Ureter (tissue), 1 donor: ENCODE results near the gene ADO. TPM values are rescaled to one million over a fixed set of nuclear protein-coding genes. Genes with fewer than 3 reads are reported as not detected.
A peak's percentile ranks its signal among the peaks of the same experiment; 100 is the strongest.

Experiments used
- DNase-seq: peaks from one replicate; pipeline ENCODE4 v3.0.0-alpha.2; 2020; ENCODE audit warnings: low spot score
- total RNA-seq: library from RNA; stranded (reverse); gene quantifications from one replicate; pipeline ENCODE4 v1.2.4, GENCODE V29; 2023
- donor health status: DM: yes; HTN: yes; CAD: no.

The ADO gene
- total RNA-seq, 1 donor from 2014 or later = 18.5 TPM

DNA sequence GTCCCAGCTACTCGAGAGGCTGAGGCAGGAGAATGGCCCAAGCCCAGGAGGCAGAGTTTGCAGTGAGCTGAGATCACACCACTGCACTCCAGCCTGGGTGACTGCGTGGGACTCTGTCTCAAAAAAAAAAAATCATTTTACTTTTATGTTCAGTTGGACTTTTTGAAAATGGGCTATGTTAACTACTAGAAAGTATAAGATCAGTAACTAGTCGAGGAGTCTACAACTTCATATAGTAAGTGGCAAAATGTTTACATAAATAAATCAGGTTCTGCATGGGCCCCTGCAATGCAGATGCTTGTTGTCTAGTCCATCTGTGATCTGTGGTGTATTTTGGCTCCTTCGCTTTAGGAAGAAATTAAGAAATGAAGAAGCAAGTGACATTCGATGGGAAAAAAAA is 12.3 kb upstream of the ADO start:
- DNase-seq = no peak

DNA sequence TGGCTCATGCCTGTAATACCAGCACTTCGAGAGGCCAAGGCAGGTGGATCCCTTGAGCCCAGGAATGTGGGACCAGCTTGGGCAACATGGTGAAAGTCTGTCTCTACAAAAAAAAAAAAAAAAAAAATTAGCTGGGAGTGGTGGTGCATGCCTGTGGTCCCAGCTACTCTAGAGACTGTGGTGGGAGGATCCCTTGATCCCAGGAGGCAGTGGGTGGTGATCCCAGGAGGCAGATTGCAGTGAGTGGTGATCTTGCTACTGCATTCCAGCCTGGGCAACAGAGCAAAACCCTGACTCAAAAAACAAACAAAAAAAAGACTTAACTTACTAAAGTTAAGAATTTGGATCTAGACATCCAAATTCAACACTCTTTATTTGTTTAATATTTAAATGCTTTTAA is 10.2 kb upstream of the ADO start:
- DNase-seq = no peak

DNA sequence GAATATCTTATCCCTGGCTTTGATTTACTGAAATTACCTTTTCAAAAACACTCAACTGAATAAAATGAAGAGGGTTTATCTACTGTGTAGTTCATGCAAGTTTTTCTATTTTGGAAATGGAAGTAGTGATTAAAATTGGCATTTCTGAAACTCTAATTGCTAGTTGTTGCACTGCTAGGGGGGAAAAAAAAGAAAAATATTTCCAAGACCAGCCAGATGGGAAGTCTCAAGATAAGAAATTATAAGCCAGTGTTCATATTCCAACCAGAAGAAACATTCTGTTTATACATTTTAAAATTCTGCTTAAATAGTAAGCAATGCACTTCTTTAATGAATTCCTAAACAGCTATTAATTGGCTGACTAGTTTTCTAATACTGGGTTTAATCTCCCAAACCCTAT is 9.4 kb upstream of the ADO start:
- no peak for DNase-seq

DNA sequence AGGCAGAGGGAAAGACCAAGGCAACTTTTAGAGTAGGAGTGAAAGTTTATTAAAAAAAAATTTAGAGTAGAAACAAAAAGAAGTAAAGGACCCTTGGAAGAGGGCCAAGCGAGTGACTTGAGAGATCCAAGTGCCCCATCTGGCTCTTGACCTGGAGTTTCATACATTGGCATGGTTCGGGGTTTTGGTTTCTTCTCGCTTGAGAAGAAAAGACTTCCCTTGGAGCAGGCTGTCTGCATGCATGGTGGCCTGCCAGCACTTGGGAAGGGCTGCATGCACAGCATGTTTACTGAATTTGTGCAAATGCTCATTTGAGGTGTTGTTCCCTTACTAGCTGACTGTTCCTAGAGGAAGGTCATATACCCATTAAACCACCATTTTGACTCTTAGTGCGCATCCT is 8.8 kb upstream of the ADO start:
- no peak for DNase-seq

DNA sequence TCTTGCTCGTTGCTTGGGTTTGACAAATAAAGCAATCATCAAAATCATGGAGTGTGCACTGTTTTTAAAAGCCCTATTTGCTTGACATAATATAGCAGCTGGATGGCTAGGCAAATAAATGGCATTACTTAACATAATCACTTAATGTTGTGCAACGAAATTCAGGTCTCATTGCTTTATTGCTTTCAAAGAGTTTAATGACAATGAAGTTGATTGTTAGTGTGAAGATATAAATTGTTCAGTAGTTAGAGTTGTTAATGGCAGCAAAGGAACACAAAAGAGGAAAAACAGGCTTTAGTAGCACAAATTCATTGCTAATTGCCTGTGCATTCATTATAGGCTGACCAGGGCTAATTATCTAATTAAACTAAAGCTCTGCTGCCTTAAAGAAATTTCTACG is 7.6 kb upstream of the ADO start:
- no peak for DNase-seq

DNA sequence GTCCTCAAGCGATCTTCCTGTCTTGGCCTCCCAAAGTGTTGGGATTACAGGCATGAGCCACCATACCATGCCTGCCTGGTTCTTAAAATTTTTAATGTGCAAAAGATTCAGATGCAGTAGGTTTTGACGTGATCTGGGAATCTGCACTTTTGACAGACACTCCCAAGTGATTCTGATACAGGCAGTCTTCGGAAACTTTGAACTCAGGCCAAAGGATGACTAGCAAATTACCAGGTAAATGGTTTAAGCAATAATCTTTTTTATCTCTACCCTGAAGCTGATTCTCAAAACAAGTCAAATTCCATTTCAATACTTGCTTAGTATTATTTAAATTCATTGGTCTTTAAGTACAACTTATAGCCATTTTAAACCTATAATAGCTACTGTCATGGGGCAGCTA is 2.6 kb upstream of the ADO start:
- DNase-seq = no peak

DNA sequence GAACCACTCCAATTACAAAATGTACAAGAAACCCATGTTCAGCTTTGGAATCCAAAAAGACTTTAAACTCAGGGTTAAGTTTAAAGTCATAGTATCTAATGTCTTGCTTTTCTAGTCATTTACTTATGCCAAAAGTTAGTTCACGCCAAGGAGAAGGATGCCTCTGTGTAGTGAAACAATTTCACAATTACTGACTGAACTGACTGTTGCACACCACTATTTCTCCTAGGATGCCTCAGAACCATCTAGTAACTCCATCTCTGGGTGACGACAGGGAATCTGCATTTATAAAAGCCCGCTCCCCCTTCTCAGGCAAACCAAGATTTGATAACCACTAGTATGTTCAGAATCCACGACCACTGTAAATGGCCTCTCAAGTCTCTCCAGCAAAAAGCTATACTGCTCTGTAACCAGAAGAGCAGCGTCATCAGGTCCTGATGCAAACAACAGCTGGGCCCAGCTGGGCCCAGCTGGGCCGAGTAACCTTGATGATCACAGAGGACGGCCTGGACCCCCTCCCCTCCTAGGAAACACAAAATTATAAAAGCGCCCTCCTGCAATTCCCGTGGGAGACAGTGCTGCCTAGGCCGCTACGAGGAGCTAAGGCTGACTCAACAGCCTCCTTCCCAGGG is 680 bp upstream of the ADO start:
- DNase-seq = no peak

DNA sequence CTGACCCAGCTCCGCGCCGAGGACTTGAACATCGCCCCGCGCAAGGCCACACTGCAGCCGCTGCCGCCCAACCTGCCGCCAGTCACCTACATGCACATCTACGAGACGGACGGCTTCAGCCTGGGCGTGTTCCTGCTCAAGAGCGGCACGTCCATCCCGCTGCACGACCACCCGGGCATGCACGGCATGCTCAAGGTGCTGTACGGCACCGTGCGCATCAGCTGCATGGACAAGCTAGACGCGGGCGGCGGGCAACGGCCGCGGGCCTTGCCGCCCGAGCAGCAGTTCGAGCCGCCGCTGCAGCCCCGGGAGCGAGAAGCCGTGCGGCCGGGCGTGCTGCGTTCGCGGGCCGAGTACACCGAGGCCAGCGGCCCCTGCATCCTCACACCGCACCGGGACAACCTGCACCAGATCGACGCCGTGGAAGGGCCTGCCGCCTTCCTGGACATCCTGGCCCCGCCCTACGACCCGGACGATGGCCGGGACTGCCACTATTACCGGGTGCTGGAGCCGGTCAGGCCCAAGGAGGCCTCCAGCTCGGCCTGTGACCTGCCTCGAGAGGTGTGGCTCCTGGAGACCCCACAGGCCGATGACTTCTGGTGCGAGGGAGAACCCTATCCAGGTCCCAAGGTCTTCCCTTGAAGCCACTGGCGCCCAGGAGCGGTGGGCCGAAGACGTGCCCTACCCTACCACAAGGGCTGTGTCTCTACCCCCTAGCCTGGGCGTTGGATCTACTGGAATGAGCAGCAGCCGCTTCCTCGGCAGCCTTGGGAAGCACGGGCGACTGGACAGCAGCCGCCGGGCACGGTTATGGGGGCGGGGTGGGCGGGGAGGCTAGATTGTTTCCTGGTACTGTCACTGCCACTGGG is 945 bp downstream of the ADO start:
- DNase-seq = peak; percentile 50

DNA sequence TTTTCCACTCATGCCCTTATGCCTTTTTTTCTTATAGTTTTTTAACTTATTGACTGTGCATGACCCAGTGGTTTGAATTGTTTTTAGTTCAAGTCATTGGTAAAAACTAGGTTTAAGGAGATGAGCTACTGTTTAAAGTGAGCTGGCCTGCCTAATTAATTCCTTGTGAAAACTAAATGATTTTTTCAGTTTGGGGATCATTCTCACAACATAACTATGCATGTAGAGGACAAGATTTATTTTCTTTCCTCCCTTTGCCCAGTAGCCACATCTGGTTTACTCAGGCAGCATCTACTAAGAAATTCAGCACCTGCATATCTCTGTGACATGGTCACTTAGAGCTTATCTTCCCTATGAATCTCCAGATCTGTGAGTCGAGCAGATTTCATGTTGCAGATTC is 1.7 kb downstream of the ADO start:
- no peak for DNase-seq

DNA sequence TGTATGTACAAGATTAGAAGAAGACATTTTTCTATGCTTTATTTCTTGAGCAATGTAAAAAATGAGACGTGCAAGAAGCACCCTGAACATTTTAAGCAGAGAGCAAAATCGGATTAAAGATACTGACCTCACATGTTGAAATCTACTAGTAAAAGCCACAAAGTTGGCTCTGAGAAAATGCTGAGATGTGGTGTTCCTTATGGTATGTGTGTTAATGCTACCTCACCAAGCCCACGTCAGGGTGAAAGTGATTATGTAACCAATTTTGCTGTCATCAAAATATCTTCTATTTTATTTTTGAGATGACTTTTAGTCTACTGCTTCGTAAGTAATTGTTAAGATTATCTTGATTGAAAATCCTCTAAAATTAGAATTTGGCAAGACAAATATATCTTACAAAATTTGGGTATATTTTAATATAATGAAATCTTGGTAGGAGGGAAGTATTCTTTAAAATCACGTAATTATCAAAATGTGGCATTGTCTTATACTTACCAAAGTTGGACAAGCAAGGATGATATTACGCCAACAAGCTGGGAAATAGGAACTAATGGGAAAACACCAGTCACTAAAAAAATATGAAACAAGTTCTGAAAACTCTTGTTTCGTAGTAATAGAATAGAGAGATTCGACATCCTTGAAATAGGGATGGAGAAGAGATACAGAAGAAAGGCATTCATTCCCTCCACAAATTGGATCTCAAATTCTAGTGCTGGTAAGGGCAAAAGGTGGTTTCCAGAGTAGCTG is 5.8 kb downstream of the ADO start:
- no peak for DNase-seq

DNA sequence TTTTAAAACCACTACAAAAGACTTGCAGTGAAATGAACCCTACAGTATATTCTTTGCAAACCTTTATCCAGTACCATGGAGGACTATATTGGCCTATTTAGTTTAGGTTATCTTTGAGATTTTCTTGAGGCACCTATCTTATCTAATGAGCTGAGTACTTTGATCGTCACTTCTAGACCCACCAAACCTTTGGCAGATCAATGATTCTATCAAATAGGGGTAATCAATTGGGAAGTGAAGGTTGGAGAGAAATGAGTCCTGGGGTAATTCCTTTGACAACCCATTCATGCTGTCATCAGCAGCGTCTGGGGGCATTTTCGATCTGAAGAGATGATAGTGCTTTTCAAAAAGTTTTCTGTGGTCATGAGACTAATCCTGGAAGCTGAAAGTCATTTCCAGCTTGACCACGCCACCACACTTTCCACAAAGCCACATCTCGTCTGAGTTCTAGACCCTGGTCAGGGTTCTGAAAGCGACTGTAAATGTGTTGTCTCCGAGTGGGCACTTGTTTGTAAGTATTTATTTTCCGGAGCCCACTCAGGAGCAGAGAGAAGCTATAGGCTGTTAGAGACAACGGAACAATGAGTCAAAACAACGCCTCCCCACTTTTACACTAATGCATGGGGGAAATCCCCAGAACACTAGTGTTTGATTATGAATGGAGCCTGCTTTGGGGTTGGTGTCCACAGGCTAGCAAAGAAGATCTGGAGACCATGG is 6.8 kb downstream of the ADO start:
- DNase-seq = no peak

DNA sequence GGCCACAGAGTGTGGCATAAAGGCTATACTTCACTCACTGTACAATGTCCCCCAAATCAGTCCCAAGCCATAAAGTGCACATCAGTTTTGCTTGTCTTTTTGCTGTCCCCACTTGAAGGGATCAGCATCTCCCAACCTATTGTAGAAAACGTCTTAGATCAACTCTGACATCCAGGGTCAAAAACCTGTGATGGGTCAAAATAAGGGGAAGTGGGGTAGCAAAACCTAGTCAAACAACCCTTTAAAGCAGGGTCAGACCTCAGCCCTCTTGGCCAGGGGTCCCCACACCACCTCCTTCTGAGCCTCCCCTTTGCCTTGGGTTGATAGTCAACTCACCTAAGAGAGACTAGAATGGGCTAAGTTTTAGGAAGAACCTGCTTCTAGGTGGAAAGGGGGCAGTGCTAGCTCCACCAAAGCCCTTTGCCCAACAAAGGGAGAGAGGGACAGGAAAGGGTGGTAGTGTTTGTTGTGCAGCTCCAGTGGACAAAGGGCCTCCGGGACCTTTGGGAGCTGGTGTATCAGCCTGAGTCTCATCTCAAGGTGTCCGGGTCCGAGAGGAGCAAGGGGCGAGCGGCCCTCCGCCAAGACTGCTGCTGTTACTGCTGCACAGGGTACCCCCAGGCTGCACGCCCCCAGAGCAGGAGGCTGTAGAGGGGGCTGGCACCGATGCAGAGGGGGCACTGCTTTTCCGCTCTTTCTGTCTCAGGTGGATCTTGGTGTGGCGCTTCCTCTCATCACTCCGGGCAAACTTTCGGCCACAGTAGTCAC is 8.3 kb downstream of the ADO start:
- DNase-seq = no peak

DNA sequence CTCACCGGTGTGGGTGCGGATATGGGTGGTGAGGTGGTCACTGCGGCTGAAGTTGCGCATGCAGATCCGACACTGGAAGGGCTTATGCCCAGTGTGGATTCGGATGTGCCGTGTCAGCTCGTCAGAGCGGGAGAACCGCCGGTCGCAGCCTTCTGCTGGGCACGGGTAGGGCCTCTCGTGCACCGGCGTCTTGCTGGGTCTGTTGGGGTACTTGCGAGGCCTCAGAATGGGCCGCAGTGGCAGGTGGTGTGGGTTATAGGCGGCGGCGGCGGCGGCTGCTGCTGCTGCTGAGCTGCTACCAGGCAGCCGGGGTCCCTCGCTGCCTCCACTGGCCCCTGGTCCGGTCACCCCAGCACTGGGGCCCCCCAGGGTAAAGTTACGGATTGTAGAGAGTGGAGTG is 8.9 kb downstream of the ADO start:
- no peak for DNase-seq

DNA sequence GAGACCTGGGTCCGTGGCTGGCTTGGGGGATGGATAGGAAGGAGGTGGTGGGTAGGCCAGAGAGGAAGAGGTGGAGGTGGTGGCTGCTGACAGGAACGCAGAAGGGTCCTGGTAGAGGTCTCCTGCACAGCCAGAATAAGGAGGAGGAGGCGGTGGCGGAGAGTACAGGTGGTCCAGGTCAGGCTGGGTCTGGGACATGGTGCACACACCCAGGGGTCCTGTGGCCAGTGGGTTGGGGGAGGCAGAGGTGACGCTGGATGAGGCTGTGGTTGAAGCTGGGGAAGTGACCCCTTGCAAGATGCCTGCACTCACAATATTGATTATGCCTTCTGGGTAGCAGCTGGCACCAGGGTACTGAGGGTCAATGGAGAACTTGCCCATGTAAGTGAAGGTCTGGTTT is 9.5 kb downstream of the ADO start:
- no peak for DNase-seq

DNA sequence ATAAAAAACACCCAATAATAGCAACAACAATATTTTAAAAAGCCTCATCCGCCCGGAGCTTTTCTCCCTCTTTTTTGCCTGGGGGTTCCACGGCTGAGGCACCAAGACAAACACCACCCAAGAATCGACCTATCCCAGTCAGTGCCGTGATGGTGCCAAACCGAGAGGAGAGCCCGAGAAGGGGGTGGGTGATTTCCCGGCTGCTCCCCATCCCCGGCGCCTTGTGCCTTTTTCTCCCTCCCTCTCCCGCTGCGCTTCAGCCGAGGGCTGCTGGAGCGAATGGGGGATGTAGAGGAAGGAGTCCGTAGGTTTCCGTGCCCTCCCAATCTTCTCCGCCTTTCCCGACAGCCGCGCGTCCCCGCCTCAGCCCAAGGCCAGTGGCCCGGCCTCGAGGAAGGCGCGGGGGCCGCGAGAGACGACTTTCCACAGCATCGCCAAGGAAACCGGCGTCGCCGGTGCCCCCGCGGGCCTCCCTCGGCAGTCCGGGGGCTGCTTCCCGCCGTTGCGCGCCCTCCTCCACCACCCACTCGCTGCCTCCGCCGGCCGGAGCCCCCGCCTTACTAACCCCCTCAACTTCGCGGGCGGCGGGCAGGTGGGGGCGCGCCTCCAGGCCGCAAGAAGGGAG is 10.3 kb downstream of the ADO start:
- no peak for DNase-seq

DNA sequence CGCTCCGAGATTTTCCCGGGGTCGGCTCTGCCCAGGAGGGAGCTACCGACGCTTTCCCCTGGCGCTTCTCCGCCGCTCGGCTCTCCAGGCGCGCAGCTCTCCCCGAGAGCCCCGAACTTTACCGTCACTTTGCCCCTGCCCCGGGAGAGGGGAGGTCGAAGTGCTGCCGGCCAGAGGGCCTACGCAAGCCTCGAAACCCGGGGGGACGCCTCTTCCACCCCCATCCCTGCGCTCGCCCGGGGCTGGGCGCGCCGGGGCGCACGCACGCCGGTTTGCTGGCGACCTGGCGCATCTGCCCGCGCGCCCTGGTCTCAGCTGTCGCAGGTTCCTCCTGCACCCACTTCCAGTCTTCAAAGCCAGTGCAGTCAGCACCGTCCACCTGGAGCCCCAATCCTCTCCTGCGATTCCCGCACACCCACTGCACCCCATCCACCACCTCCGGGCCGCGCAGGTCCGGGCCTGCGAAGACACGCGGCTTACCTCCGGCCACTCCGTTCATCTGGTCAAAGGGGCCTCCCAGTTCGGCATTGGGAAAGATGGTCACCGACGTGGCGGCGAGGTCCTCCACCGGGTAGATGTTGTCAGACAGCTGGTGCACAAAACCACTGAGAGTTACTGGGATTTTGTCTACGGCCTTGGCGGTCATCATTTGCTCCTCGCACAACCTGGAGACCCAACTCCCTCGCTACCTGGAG is 11.0 kb downstream of the ADO start:
- peak; percentile 44 for DNase-seq

DNA sequence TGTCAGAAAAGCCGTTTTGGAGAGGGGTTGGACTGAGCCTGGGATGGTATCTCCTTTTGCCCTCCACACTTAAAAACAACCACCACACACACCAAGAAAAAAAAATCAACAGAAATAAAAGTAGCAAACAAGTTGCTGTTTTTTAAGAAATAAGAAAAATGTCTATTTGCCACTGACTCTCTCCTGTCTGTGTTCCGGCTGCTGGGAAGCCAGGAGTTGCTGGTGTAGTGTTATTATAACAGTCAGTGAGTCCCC is 11.5 kb downstream of the ADO start:
- DNase-seq = no peak

DNA sequence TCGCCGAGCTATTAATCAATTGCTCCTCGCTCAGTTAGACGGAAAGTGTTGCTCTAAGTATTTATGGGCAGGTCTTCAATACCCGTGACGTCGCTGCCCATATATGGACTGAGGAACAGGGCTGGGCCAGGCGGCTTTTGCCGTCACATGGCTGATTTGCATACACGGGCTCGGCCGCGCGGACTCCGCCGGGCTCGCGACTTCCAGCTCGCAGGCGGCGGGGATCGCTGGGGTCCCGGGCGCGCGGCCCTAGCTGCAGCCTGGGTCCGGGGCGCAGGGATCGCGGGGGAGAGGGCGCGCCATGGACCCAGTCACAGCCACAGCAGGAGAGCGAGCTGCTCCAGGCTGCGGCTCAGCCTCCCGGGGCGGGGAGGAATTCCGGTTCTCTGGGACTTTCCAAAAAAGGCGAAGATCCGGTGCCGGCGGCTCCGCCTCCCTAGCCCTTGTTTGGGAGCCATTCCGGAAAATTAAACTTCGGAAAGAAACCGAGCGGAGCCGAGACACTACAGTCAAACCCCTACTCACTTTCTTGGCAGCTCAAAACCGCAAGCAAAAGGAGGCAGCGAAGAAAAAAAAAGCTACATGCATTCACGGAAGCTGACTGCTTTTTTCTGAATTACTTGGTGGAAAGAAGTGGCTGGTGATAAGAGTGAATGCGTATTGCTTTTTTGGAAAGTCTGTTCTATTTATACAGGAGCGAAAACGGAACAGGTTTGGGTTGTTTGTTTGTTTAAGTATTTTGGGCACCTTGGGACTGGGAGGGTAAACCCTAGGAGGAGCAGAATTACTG is 12.0 kb downstream of the ADO start, which contains the start of gene EGR2:
Gene EGR2 (minus strand): TSS at position 36 of the 790 bp plus-strand sequence. CDS start 337 bp downstream, outside the sequence.
- peak; percentile 94 for DNase-seq

DNA sequence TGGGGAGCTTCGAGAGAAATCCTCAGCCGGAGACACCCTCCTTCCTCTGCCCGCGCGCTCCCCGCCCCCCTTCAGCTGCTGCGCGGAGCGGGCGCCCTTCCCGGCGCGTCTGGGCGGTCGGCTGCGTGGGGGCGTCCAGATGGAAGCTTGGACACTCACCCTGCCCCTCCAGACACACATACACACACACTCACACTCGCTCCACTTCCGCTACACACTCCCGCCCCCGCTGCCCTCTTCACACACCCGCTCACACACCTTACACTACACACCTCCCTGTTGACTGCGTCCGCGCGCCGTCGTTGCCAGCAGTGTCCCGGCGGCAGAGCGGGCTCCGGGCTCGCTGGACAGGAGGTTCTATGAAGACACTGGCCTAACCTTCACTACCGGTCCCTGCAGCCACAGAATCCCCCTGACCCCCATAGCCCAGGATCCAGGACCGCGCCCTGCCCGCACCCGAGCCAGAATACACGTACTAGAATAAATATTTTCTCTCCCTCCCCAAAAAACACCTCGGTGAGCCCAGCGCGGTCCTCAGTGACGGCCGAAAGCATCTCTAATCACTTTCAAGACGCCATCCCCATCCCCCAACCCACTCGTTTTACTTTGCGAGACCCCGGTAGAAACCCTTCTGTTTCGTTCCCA is 12.7 kb downstream of the ADO start:
- peak; percentile 48 for DNase-seq
